SK-N-SH treated with all-trans-retinoic acid at 6 μM for 48 hours (cell line): Measurements from ENCODE around the gene LRP5.

Experiments used
- ISL1 ChIP-seq: fragments of 250-450 bp; sonication (Bioruptor Pico); IDR thresholded peaks from 2 replicates; pipeline ENCODE4 v2.1.2; 2022; ENCODE audit warnings: mild to moderate bottlenecking, moderate library complexity
- TCF4 ChIP-seq: fragments of 250-450 bp; sonication (Bioruptor Pico); IDR thresholded peaks from 2 replicates; pipeline ENCODE4 v1.8.0; 2021; ENCODE audit warnings: mild to moderate bottlenecking, moderate library complexity, borderline replicate concordance
- ZFP3 ChIP-seq: fragments of 250-450 bp; sonication (Bioruptor Pico); IDR thresholded peaks from 2 replicates; pipeline ENCODE4 v1.5.0; 2020; ENCODE audit warnings: mild to moderate bottlenecking, moderate library complexity
- ZNF565 ChIP-seq: fragments of 450-650 bp; formaldehyde crosslinking; conservative IDR thresholded peaks from 2 replicates; pipeline ENCODE4 v1.5.0; 2020; ENCODE audit warnings: low read depth, mild to moderate bottlenecking, moderate library complexity
- TF ChIP-seq, protein P1 (sequence below): fragments of 250-450 bp; sonication (Bioruptor Pico); IDR thresholded peaks from 2 replicates; pipeline ENCODE4 v1.5.0; 2020; ENCODE audit warnings: mild to moderate bottlenecking, moderate library complexity
- TF ChIP-seq, protein P2 (sequence below): fragments of 250-450 bp; sonication (Bioruptor Pico); IDR thresholded peaks from 2 replicates; pipeline ENCODE4 v1.5.1; 2020; ENCODE audit warnings: low read depth, mild to moderate bottlenecking, moderate library complexity
- TF ChIP-seq, protein P3 (sequence below): fragments of 250-450 bp; sonication (Bioruptor Pico); IDR thresholded peaks from 2 replicates; pipeline ENCODE4 v1.5.1; 2021; ENCODE audit warnings: mild to moderate bottlenecking, moderate library complexity
- TF ChIP-seq, protein P4 (sequence below): fragments of 250-450 bp; sonication (Bioruptor Pico); IDR thresholded peaks from 2 replicates; pipeline ENCODE4 v1.8.0; 2020; ENCODE audit warnings: mild to moderate bottlenecking, moderate library complexity, borderline replicate concordance
- TF ChIP-seq, protein P5 (sequence below): fragments of 250-450 bp; sonication (Bioruptor Pico); IDR thresholded peaks from 2 replicates; pipeline ENCODE4 v1.8.0; 2021; ENCODE audit warnings: low read depth, mild to moderate bottlenecking, moderate library complexity, borderline replicate concordance

DNA sequence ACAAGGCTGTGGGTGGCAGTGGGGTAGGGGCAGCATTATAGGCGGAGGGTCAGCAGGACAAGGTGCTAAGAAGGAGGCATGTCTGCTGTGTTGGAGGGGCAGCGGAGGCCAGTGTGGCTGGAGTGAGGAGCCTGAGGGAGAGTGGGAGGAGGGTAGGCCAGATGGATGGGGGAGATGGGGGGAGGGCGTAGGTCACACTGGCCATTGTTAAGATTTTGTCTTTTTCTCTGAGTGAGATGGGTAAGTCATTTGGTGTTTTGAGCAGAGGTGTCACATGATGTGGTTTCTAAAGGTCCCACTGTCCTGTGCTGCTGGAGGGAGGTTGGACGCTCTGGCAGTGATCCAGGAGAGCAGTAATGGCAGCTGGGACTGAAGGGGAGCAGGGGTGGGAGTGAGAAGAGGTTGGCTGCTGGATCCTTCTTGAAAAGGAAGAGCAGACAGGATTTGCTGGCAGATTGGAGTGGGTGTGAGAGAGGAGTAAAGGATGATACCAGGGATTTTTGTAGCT lies 158.0 kb downstream of the LRP5 start:
- TF ChIP-seq, protein P1, sequence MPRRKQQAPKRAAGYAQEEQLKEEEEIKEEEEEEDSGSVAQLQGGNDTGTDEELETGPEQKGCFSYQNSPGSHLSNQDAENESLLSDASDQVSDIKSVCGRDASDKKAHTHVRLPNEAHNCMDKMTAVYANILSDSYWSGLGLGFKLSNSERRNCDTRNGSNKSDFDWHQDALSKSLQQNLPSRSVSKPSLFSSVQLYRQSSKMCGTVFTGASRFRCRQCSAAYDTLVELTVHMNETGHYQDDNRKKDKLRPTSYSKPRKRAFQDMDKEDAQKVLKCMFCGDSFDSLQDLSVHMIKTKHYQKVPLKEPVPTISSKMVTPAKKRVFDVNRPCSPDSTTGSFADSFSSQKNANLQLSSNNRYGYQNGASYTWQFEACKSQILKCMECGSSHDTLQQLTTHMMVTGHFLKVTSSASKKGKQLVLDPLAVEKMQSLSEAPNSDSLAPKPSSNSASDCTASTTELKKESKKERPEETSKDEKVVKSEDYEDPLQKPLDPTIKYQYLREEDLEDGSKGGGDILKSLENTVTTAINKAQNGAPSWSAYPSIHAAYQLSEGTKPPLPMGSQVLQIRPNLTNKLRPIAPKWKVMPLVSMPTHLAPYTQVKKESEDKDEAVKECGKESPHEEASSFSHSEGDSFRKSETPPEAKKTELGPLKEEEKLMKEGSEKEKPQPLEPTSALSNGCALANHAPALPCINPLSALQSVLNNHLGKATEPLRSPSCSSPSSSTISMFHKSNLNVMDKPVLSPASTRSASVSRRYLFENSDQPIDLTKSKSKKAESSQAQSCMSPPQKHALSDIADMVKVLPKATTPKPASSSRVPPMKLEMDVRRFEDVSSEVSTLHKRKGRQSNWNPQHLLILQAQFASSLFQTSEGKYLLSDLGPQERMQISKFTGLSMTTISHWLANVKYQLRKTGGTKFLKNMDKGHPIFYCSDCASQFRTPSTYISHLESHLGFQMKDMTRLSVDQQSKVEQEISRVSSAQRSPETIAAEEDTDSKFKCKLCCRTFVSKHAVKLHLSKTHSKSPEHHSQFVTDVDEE (CRISPR knock-in tag) = no peak
- TF ChIP-seq, protein P2, sequence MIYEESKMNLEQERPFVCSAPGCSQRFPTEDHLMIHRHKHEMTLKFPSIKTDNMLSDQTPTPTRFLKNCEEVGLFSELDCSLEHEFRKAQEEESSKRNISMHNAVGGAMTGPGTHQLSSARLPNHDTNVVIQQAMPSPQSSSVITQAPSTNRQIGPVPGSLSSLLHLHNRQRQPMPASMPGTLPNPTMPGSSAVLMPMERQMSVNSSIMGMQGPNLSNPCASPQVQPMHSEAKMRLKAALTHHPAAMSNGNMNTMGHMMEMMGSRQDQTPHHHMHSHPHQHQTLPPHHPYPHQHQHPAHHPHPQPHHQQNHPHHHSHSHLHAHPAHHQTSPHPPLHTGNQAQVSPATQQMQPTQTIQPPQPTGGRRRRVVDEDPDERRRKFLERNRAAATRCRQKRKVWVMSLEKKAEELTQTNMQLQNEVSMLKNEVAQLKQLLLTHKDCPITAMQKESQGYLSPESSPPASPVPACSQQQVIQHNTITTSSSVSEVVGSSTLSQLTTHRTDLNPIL (CRISPR knock-in tag) = no peak
- TF ChIP-seq ZFP3 = no peak
- TF ChIP-seq, protein P3, sequence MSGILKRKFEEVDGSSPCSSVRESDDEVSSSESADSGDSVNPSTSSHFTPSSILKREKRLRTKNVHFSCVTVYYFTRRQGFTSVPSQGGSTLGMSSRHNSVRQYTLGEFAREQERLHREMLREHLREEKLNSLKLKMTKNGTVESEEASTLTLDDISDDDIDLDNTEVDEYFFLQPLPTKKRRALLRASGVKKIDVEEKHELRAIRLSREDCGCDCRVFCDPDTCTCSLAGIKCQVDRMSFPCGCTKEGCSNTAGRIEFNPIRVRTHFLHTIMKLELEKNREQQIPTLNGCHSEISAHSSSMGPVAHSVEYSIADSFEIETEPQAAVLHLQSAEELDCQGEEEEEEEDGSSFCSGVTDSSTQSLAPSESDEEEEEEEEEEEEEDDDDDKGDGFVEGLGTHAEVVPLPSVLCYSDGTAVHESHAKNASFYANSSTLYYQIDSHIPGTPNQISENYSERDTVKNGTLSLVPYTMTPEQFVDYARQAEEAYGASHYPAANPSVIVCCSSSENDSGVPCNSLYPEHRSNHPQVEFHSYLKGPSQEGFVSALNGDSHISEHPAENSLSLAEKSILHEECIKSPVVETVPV = no peak
- TF ChIP-seq TCF4 (CRISPR knock-in tag) = no peak
- TF ChIP-seq, protein P4, sequence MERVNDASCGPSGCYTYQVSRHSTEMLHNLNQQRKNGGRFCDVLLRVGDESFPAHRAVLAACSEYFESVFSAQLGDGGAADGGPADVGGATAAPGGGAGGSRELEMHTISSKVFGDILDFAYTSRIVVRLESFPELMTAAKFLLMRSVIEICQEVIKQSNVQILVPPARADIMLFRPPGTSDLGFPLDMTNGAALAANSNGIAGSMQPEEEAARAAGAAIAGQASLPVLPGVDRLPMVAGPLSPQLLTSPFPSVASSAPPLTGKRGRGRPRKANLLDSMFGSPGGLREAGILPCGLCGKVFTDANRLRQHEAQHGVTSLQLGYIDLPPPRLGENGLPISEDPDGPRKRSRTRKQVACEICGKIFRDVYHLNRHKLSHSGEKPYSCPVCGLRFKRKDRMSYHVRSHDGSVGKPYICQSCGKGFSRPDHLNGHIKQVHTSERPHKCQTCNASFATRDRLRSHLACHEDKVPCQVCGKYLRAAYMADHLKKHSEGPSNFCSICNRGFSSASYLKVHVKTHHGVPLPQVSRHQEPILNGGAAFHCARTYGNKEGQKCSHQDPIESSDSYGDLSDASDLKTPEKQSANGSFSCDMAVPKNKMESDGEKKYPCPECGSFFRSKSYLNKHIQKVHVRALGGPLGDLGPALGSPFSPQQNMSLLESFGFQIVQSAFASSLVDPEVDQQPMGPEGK = no peak
- TF ChIP-seq ZNF565 (CRISPR knock-in tag) = no peak
- no peak for TF ChIP-seq ISL1 (CRISPR knock-in tag)
- TF ChIP-seq, protein P5, sequence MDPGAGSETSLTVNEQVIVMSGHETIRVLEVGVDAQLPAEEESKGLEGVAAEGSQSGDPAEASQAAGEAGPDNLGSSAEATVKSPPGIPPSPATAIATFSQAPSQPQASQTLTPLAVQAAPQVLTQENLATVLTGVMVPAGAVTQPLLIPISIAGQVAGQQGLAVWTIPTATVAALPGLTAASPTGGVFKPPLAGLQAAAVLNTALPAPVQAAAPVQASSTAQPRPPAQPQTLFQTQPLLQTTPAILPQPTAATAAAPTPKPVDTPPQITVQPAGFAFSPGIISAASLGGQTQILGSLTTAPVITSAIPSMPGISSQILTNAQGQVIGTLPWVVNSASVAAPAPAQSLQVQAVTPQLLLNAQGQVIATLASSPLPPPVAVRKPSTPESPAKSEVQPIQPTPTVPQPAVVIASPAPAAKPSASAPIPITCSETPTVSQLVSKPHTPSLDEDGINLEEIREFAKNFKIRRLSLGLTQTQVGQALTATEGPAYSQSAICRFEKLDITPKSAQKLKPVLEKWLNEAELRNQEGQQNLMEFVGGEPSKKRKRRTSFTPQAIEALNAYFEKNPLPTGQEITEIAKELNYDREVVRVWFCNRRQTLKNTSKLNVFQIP (CRISPR knock-in tag) = no peak
